HEK293T (cell line): Measurements from ENCODE around the gene TLCD1.

Experiments used
- CTCF ChIA-PET: fragments of 350-600 bp; formaldehyde crosslinking; extraction: SDS; loops from one replicate; lab custom pipeline; 2021; ENCODE audit warnings: antibody characterized with exemption, inconsistent platforms; lab: Yijun Ruan, JAX
- POLR2A ChIA-PET: fragments of 350-600 bp; formaldehyde crosslinking; extraction: SDS; loops from one replicate; lab custom pipeline; 2020; ENCODE audit warnings: antibody characterized with exemption, inconsistent platforms; lab: Yijun Ruan, JAX
- DNase-seq: peaks from one replicate; pipeline ENCODE4 v3.0.0; 2012; ENCODE audit warnings: mixed read lengths; ENCODE audit errors: extremely low spot score
- ARNT ChIP-seq: fragments of 450-650 bp; IDR thresholded peaks from 2 replicates; pipeline ENCODE4 v1.6.1; 2017; ENCODE audit warnings: mild to moderate bottlenecking
- BHLHE40 ChIP-seq: fragments of 450-650 bp; IDR thresholded peaks from 2 replicates; pipeline ENCODE4 v1.6.1; 2016; ENCODE audit warnings: mild to moderate bottlenecking, moderate library complexity, borderline replicate concordance
- CTBP1 ChIP-seq: fragments of 450-650 bp; IDR thresholded peaks from 2 replicates; pipeline ENCODE4 v1.6.1; 2016; ENCODE audit warnings: borderline replicate concordance
- ELF4 ChIP-seq: fragments of 450-650 bp; IDR thresholded peaks from 2 replicates; pipeline ENCODE4 v1.6.1; 2017; ENCODE audit warnings: antibody characterized with exemption
- FOXA1 ChIP-seq: fragments of 450-650 bp; IDR thresholded peaks from 2 replicates; pipeline ENCODE4 v1.6.1; 2016; ENCODE audit warnings: mild to moderate bottlenecking
- FOXK2 ChIP-seq: fragments of 450-650 bp; IDR thresholded peaks from 2 replicates; pipeline ENCODE4 v1.6.1; 2016; ENCODE audit warnings: mild to moderate bottlenecking
- FOXM1 ChIP-seq: fragments of 450-650 bp; IDR thresholded peaks from 2 replicates; pipeline ENCODE4 v1.6.1; 2017; ENCODE audit warnings: mild to moderate bottlenecking, borderline replicate concordance
- HDGF ChIP-seq: fragments of 450-650 bp; IDR thresholded peaks from 2 replicates; pipeline ENCODE4 v1.6.1; 2017; ENCODE audit warnings: antibody characterized with exemption, borderline replicate concordance
- L3MBTL2 ChIP-seq: fragments of 450-650 bp; conservative IDR thresholded peaks from 2 replicates; pipeline ENCODE4 v1.6.1; 2016; ENCODE audit warnings: mild to moderate bottlenecking
- LEF1 ChIP-seq: fragments of 450-650 bp; IDR thresholded peaks from 2 replicates; pipeline ENCODE4 v1.6.1; 2017; ENCODE audit warnings: mild to moderate bottlenecking, borderline replicate concordance
- NFRKB ChIP-seq: fragments of 450-650 bp; IDR thresholded peaks from 2 replicates; pipeline ENCODE4 v1.6.1; 2016; ENCODE audit warnings: mild to moderate bottlenecking, moderate library complexity
- PKNOX1 ChIP-seq: fragments of 450-650 bp; IDR thresholded peaks from 2 replicates; pipeline ENCODE4 v1.6.1; 2016
- SP1 ChIP-seq: fragments of 450-650 bp; IDR thresholded peaks from 2 replicates; pipeline ENCODE4 v1.6.1; 2017
- SUZ12 ChIP-seq: fragments of 450-650 bp; IDR thresholded peaks from 2 replicates; pipeline ENCODE4 v1.6.1; 2016; ENCODE audit warnings: mild to moderate bottlenecking
- TARDBP ChIP-seq: fragments of 450-650 bp; IDR thresholded peaks from 2 replicates; pipeline ENCODE4 v1.6.1; 2016
- ZNF384 ChIP-seq: fragments of 450-650 bp; IDR thresholded peaks from 2 replicates; pipeline ENCODE4 v1.6.1; 2016

TLCD1 gene

DNA sequence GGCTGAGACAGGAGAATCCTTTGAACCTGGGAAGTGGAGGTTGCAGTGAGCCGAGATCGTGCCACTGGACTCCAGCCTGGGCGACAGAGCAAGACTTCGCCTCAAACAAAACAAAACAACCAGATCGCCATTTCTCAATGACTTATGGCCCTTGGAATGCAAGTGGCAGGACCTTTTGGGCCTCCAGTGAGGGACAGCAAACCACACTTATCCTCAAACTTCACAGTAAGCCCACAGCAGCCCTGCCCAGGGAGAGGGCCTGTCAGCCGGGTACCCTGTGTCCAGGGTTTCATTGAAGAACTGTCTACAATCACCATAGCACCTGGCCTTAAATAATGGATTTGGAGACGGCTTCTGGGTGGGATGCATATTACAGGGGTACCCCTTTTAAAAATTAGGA is 29.5 kb upstream of the TLCD1 start:
- ChIA-PET CTCF (interaction anchor here (1.4 kb wide), 2 partner anchors 29 to 94 kb away, joined by 4 read pairs; no protein-coding TSS in a partner anchor), POLR2A (interaction anchor here (17.2 kb wide), 1 partner anchor 29 kb away, joined by 409 read pairs; the partner anchor contains the start of genes NEK8 and TLCD1)
- TF ChIP-seq ARNT (no peak), PKNOX1 (no peak), CTBP1 (no peak)
- DNase-seq, result no peak

DNA sequence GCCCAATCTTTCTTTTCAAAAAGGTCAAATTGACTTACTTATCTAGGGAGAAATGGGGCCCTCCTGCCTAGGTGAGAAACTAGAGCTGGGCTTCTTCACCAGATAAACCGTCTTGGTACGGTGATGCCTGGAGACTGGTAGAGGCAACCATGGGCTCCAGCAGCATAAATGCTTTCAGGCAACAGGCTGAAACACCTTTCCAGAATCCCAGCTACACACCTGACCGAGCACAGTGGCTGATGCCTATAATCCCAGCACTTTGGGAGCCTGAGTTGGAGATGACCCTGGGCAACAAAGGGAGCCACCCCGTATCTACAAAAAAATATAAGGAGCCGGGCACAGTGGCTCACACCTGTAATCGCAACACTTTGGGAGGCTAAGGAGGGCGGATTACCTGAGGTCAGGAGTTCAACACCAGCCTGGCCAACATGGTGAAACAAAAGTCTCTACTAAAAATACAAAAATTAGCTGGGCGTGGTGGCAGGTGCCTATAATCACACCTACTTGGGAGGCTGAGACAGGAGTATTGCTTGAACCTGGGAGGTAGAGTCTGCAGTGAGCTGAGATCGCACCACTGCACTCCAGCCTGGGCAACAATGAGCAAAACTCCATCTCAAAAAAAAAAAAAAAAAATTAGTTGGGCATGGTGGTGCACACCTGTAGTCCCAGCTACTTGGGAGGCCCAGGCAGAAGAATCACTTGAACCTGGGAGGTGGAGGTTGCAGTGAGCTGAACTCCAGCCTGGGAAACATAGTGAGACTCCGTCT is 25.8 kb upstream of the TLCD1 start:
- no peak for TF ChIP-seq FOXK2
- CTCF ChIA-PET, result interaction anchor here (0.6 to 9.3 kb wide), 4 partner anchors 12 to 250 kb away, joined by 4 to 185 read pairs (median 12); partner anchors contain the start of genes NEK8 and TLCD1
- POLR2A ChIA-PET, result interaction anchor here (1.2 to 17.2 kb wide), 6 partner anchors 10 to 197 kb away, joined by 3 to 409 read pairs (median 4); partner anchors contain the start of genes NEK8, RPL23A and TLCD1
- no peak for DNase-seq

DNA sequence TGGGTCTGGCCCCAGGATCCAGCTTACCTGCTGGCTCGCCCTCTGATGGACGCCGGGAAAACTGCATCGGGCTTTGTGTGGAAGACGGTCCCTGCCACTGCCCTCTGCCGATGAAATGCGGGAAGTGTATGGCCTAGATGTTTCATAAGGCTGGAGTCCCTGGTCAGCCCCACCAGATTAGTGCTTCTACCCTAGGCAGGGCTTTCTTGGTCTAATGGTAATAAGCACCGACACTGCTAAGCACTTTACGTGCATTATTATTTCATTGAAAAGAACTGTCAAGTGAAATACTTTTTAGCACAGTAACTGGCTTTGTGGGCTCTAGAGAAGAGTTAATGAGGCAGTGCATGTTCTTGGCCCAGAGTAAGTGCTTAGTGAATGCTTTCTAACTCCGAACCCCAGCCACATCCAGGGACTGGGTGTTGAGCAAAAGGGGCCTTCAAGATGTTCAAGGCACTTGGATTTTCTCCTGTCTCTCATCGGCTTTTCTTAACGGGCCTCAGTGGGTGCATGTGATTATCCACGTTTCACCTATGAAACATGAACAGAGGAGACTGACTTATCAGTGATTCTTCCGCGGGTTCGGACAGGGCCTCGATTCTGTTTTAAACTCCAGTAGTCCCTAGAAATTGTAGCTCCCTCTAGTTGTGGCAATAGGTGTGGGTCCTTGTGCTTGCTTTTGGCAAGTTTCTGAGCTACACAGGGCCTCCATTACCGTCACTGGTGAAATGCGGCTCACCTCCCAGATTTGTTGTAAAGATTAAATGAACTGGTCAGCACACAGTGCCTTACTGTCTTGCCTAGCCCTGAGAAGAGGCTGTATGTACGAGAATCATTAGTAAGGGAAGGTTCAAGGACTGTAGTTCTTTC is 24.4 kb upstream of the TLCD1 start:
- 0 out of 2 replicates have a peak, but pooled peaks have one; percentile 60 for TF ChIP-seq HDGF
- no peak for TF ChIP-seq ARNT
- CTCF ChIA-PET, result interaction anchor here (0.6 to 9.3 kb wide), 12 partner anchors 11 to 248 kb away, joined by 3 to 185 read pairs (median 5); partner anchors contain the start of genes BLTP2, FLOT2, NEK8 and TLCD1
- POLR2A ChIA-PET, result interaction anchor here (0.7 to 17.2 kb wide), 9 partner anchors 9 to 199 kb away, joined by 3 to 409 read pairs (median 4); partner anchors contain the start of genes ERAL1, NEK8, PROCA1 and RPL23A
- DNase-seq, result peak; percentile 70

DNA sequence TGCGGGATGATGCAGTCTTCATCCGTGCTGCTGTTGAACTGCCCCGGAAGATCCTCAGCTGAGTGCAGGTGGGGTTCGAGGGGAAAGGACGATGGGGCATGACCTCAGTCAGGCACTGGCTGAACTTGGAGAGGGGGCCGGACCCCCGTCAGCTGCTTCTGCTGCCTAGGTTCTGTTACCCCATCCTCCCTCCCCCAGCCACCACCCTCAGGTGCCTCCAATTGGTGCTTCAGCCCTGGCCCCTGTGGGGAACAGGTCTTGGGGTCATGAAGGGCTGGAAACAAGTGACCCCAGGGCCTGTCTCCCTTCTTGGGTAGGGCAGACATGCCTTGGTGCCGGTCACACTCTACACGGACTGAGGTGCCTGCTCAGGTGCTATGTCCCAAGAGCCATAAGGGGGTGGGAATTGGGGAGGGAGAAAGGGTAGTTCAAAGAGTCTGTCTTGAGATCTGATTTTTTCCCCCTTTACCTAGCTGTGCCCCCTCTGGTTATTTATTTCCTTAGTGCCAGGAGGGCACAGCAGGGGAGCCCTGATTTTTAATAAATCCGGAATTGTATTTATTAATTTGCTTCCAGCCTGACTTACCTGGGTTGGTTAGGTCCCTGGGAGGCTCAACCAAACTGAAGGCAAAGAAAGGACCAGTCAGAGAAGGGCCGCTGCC is 23.6 kb upstream of the TLCD1 start:
- TF ChIP-seq ELF4 (no peak), L3MBTL2 (no peak), FOXK2 (no peak), NFRKB (no peak), FOXA1 (no peak), SP1 (no peak), PKNOX1 (no peak), FOXM1 (no peak), ARNT (no peak), LEF1 (no peak), HDGF (no peak), TARDBP (no peak), BHLHE40 (no peak), ZNF384 (no peak), SUZ12 (no peak)

DNA sequence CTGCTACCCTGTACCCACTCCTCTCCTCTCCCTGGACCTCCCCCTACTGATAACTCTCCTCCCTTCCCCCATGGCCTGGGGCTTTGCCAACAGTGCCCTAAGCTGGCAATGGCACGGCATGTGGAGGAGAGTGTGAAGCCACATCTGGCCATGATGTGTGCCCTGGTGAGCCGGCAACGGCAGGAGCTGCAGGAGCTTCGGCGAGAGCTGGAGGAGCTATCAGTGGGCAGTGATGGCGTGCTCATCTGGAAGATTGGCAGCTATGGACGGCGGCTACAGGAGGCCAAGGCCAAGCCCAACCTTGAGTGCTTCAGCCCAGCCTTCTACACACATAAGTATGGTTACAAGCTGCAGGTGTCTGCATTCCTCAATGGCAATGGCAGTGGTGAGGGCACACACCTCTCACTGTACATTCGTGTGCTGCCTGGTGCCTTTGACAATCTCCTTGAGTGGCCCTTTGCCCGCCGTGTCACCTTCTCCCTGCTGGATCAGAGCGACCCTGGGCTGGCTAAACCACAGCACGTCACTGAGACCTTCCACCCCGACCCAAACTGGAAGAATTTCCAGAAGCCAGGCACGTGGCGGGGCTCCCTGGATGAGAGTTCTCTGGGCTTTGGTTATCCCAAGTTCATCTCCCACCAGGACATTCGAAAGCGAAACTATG is 23.0 kb upstream of the TLCD1 start:
- TF ChIP-seq NFRKB, result no peak
- no peak for TF ChIP-seq PKNOX1
- no peak for TF ChIP-seq CTBP1
- TF ChIP-seq FOXK2, result no peak
- no peak for TF ChIP-seq TARDBP
- CTCF ChIA-PET, result interaction anchor here (0.6 to 9.3 kb wide), 3 partner anchors 13 to 196 kb away, joined by 3 to 185 read pairs (median 5); partner anchors contain the start of genes NEK8, TLCD1 and UNC119
- no peak for DNase-seq
- POLR2A ChIA-PET, result interaction anchor here (0.6 to 17.2 kb wide), 7 partner anchors 18 to 187 kb away, joined by 3 to 409 read pairs (median 4); partner anchors contain the start of genes BLTP2, FAM222B, NEK8 and RPL23A

More for the DNA sequence above, 23.6 kb upstream of the TLCD1 start:
- POLR2A ChIA-PET, result interaction anchor here (0.6 to 17.2 kb wide), 10 partner anchors 9 to 187 kb away, joined by 3 to 409 read pairs (median 4); partner anchors contain the start of genes ERAL1, FAM222B, NEK8 and PROCA1
- CTCF ChIA-PET, result interaction anchor here (0.6 to 9.3 kb wide), 12 partner anchors 12 to 197 kb away, joined by 3 to 185 read pairs (median 4); partner anchors contain the start of genes BLTP2, FLOT2, NEK8 and TLCD1
- no peak for DNase-seq
